SKM-1 treated with dmso at 0.1 percent for 144 hours (cell line): ENCODE data around the gene UBE2O.

ENCODE experiments used
- DNase-seq: peaks from one replicate; lab custom pipeline; 2025; ENCODE audit not compliant: unreplicated experiment; lab: John Stamatoyannopoulos, UW

Gene UBE2O

DNA sequence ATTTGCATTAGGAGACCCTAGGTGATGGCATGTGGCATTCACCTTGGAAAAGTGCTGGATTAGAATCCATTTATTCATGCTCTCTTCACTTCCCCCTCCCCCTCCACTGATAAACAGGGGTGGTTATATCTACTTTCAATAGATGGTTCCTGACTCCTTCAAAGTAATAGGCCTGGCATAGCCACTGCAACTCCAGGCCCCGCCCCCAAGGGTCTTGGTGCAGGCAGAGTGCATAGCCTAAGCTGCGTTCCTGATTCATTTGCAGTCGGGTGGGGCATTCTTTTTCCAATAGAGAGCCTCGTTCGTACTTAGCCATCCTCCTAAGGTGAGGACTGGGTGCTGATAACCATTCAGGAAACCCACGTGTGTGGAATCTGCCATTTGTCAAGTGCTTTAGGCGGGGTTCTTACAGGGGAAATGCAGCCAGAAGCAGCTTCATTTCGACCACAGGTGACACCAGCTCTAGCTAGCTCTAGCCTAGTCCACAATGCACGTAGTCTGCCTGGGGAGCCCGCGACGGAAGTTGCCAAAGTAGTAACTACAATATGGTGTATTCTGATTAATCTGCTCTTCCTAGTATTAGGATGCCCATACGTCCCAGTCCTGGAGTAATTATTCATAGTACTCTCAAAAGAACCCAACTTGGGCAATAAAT is 11.1 kb downstream of the UBE2O start:
- DNase-seq: no peak

DNA sequence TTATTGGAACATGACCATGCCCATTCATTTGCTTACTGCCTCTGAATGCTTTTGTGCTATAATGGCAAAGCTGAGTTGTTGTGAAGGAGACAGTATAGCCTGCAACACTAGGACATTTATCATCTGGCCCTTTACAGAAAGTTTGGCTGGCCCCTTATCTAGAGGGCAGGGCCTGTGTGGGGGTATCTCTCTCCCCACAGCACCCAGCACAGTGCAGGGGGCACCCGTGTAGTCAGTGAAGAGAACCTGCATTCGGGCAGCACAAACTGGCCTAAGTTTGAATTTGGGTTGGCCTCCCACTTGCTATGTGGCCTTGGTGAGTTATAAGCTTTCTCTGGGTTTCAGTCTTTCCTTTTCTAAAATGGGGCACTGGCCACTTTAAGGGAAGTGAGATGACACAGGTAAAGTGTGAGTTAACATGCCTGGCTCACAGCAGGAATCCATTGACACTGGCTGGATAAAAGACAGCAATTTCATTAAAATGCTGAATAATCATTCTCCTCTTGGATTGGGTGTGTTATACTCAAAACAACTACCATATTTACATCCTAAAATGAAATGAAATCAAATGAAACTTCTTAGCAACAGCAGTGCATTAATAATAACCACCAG is 12.1 kb downstream of the UBE2O start:
- no peak for DNase-seq

DNA sequence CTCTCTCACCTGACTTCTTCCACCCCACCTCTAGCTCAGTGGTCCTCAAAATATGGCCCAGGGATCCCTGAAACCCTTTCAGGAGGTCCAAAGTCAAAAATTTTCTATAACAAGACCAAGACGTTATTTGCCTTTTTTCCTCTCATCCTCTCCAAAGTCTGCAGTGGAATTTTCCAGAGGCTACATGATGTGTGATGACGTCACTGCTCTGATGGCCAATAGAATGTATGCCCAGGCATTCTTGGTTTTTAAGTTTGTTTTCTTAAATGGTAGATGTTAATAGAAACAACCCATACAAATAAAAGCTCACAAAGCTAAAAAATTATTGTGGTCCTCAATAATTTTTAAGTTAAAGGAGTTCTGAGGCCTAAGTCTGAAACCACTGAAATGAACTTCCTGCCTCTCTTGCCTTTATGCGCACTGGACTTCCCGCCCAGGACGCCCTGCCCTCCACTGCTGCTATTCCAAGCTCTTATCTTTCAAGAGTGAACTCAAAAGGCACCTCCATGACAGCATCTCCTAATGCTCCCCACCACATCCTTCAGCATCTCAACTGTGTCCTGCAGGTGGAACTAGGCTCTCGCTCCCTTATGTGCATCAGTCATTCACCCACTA is 13.5 kb downstream of the UBE2O start:
- no peak for DNase-seq

DNA sequence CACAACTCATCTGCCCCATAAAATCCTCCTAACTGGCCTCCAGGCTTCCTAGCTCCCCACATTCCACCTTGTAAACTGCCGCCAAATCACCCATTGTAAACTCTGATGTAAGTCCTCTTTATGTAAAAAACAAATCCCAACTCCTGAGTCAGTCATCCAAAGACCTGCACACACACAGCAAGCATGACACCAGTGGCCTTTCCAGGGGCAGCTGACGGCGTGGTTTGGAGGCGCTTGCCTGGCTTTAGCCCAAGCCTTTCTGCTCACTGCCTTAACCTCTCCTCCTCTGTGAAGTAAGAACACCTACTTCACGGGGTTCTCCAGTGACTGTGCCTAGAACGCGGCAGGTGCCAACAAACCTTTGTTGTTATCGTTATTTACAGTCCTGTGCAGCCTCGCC is 14.0 kb downstream of the UBE2O start:
- DNase-seq: no peak

DNA sequence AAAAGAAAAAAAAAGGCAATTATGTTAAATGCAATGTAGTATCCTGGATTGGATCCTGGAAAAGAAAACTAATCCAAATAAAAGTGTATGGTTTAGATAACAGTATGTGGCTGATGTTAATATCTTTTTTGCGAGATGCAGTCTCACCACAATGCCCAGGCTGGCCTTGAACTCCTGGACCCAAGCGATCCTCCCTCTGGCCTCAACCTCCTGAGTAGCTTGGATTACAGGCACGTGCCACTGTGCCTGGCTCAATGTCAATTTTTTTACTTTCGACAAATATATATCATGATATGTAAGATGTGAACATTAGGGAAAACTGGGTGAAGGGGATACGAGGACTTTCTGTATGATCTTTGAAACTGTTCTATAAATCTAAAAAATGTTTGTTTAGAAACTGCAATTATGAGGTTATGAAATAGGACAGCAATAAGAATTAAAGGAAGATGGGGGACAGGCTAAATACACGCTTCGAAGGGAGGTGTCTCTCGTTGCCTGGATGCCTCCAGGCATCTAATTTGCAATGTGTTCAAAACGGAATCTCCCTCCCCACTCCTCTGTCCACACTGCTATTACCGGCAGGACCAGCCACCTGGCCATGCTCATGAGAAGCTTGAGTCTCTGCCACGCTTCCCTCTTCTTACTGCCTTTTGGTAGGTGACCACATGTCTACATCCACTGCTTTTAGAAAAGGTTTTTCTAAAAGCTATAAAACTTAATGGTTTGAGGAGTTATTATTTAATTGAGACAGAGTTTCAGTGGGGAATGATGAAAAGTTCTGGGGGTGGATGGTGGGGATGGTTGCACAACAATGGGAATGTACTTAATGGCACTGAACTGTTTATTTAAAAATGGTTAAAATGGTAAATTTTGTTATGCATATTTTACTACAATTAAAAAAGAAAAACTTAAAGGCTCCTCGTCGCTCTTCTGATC is 15.2 kb downstream of the UBE2O start:
- no peak for DNase-seq

DNA sequence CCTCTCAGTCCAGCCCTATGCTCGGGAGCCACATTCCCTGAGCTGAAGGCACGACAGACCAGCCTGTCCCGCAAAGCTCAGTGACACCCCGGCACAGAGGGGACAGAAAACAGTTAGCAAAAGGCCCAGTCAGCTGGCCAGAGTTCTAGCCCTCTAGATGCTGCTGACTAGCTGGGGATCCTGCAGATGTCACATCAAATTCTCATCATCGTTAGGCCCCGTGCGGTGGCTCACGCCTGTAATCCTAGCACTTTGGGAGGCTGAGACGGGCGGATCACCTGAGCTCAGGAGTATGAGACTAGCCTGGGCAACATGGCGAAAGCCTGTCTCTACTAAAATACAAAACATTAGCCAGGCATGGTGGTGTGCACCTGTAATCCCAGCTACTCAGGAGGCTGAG is 17.2 kb downstream of the UBE2O start:
- DNase-seq: no peak

DNA sequence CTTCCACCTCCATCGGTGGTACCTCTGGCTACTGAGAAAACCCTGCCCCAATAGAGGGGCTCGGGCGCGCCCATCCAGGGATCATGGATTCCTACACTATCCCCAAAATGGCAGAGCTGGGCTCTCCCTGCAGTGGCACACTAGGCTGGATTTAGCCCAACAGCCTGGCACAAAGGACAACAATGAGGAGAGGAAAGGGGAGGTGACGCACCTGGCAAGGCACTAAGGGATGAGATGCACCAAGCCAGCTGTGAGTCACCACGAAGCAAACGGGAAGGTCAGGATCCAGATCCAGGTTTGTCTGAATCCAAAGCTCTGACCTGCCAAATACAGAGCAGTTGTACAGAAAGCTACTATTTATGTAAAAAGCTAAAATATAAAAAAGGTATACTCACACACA is 18.1 kb downstream of the UBE2O start:
- DNase-seq: no peak

DNA sequence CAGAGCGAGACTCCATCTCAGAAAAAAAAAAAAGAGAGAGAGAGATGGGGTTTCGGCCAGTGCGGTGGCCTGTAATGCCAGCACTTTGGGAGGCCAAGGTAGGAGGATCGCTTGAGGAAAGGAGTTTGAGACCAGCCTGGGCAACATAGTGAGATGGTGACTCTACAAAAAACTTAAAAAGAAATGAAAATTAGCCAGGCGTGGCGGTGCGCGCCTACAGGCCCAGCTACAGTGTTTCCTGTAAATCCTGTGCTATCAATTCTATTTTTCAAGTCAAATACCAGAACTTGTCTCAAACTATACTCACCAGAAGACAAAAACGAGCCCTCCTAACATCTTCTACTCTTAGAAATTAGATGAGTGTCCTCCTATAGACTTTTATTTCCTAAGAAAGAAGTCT is 19.3 kb downstream of the UBE2O start:
- DNase-seq: no peak

DNA sequence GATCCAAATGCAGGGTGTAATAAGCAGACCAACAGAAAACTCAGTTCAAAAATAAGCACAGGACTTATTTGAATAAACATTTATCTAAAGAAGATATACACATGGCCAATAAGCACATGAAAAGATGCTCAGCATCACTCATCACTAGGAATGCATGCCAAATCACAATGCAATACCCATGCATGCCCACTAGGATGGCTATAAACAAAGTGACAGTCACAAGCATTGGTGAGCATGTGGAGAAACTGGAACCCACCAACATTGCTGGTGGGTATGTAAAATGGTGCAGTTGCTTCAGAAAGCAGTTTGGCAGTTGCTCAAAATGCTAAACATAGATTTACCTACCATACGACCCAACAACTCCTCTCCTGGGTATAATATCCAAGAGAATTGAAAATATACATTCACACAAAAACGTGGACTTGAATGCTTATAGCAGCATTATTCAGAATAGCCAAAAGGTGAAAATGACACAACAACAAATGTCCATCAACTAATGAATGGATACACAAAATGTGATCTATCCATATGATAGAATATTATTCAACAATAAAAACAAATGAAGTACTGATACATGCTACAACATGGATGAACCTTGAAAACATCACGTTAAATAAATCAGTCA is 20.1 kb downstream of the UBE2O start:
- peak; percentile 20 for DNase-seq

DNA sequence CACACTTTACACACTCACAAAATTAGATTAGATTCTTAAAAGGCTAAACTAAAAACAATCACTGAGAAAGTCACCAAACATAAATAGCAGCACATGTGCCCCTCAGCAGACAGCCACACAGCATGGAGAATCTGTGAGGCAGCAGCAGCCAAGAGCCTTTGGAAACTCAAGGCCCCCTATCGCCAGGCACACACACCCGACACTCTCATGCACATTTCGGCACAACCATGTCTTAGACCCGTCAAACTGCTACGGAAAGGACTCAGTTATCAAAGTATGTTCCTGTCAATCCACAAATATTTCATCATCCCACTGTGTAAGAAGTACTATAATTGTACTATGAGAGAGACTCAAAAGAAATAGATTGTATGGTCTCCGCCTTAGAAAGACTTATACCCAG is 20.9 kb downstream of the UBE2O start:
- DNase-seq: no peak

DNA sequence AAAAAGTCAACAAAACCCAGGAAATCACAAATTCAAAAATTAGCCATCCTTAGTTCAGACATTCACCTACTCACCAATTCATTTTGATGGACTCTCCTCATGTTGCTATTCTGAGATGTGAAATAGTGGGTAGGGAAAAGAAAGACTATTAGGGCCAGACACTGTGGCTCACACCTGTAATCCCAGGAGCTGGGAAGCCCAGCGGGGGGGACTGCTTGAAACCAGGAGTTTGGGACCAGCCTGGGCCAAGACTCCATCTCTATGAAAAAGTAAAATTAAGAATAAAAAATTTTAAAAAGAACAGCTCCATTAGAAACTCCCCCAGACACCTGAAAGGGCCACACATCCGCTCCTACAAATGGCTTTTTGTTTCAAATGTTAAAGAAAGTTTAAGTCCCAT is 21.4 kb downstream of the UBE2O start:
- no peak for DNase-seq

DNA sequence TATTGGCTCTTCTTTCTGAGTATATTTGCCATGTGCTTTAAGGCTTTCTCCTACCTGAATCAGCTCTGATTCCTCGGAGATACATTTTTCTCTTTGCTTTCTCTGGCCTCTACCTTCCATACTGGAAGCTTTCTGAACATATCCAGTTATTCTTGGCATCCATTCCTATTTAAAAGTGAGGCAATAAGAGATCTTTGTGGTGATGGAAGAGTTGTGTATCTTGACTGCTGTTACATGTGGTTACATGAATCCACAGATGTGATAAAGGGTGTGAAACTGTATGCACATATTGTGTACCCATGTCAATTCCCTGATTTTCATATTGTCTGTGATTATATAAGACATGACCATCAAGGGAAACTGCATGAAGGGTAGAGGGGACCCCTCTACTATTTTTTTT is 24.4 kb downstream of the UBE2O start:
- DNase-seq: no peak

DNA sequence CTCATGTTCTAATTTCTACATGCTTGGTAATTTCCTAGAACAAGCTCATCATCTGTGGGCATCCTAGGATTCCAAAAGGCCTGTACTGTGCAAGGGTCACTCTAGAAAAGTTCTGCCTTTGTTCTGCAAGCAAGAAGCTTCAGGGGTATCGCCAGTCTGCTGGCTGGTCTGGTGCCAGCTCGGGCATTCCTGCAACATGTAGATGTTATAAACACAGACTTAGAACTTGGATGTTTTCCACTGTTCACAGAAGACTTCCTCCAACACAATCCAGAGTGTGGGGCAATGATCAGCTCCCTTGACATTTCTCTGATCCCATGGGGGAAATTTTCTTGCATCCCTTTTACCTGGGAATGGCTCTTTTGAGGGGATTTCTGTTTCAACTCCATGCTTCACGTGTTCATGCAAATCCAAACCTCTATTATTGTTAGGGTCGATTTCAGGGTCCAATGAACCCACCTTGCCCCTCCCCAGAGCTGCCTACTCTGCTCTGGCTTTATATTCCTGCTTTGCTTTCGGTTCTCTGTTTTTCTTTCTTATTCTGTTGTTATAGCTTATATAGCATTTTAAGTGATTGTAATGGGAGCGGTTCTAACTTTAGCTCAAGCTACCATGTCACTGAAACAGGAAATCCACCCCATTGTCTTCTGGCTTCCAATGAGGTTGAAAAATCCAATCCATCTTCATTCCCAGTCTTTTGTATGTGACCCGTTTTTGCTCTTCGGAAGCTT is 25.3 kb downstream of the UBE2O start:
- no peak for DNase-seq

DNA sequence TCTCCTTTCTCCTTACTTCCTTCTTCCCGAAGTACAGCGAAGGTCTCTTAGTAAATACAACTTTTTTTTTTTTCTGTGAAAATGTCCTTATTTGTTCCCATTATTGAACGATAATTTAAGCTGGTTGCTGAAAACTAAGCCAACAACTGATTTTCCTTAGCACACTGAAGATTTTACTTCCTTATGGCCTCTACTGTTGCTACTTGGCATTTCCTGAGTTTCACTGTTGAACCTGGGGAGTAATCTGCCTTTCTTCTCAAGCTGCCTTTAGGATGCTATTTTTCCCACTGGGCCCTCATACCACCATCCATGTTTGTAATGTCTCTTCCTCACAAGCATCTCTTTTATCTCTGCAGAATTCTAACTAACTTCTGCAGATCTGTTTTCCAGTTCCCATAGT is 26.1 kb downstream of the UBE2O start:
- DNase-seq: no peak

DNA sequence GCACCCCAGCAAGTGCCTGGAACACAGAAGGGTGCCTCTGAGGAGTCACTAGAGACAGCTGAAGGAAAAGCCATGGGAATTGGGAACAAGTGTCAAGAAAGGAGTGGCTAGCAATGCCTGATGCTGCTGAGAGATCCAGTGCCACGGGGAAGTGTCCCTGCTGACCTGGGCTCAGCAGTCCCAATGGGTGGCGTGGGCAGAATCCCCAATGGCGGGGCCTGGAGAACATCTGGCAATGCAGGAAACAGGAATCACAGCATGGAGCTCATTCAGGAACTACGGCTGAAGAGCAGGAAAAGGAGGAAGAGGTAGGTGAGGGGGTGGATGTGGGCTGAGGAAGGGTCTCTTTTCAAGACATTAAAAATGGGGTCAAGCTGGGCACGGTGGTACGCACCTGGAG is 30.1 kb downstream of the UBE2O start:
- no peak for DNase-seq

DNA sequence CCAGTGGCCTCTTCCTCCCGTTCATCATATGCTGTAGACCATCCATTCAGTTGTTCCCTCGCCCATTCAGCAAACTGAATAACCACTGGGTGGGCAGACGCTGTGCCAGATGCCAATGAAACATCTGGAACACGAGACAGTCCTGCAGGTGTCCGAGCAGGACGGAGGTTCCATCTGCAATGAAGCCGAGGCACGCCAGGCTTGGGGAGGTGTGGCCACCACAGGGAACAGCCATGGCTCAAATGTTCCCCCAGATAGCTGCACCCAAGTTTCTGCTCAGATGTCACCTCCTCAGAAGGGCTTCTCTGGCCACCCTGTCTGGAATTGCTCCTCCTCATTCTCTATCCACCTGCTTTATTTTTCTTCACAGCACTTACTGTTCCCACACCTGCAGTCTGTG is 30.5 kb downstream of the UBE2O start:
- no peak for DNase-seq

DNA sequence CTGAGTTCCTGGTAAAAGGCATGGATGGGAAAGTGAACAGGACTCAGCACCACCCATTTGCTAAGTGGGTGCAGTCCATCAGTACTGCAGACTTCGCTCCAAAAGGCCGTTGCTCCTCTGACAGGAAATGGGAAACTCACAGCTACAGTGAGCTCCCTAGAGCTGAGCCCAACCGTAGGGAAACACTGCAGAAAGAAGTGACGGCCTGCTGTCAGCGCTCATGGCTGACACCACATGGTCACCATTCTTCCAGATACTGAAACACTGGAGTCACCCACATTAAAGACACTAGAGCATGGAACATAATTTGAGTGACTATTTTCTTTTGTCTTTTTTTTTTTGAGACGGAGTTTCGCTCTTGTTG is 31.9 kb downstream of the UBE2O start:
- DNase-seq: no peak

DNA sequence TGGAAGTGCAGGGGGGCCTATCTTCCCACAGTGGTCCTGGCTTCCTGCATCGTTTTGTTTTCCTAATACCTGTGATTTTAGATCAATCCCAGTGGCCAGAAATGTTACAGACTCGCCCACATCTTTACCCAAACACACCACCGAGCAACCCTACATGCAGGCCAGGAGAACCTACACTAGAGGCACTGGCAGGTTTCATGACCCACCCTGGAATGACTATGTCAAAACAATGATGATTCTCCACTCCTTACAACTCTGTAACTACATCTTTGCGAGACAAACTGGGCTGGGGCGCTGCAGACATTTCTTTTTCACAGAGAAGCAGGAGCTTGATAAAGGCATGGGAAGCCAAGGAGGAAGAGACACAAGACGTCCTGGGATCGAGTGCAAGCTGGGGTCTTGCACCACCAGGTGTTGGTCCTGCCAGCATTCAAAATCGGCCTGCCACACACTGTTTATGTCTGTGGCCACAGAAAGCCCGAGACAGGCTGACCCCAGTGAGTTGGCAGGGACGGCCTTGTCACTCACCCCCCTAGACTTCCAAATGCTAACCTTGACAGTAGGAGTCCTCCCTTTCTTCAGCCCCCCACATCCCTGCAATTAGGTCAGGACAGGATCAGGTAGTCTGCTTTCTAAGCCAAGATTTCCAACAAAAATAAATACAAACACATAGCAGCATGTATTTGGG is 32.5 kb downstream of the UBE2O start:
- DNase-seq: no peak

DNA sequence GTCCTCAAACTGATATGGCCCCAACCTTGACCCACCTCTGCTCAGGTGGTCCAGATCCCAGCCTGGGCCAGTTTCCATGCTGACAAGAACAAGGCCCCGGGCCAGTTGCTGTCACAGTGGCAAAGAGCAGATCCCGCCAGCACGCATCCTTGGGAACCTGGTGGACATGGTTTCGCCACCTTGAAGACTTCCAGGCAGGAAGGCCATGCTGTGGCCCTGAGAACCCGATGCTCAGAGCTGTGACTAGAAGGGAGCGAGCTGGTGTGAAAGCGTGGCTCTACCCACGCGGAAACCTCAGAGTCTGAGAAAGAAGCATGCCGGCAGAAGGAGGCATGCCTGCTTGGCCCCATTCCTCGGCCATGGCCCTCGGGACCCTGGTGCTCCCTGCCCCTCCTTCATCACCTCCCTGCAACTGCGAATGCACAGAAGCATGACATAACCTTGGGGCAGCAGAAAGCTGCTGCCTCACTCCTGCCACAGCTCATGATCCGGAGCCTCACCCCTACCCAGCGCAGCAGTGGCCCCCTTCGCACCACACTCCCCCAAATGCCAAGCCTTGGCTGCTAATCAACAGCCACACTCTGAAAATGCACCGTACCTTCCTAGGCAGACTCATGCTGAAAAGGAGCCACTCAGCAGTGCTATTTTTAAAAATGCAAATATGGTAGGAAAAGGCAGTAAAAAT is 33.2 kb downstream of the UBE2O start:
- peak; percentile 46 for DNase-seq
